ENCODE data around the gene RNF114.
"Not testable (repeated sequence)": the region's sequence is repeated elsewhere in the genome, so short reads cannot be mapped to it uniquely, and the experiment has no call there.

The RNF114 gene

GRCh38 chr20:49928411-49929141 lies 7.6 kb upstream of the RNF114 start:
- DNase-seq (ENCODE audit: low spot score), result peak; percentile 79

GRCh38 chr20:49929142-49929494 lies 7.1 kb upstream of the RNF114 start:
- no peak for DNase-seq (ENCODE audit: low spot score)

GRCh38 chr20:49935746-49936152 lies 448 bp upstream of the RNF114 start:
- DNase-seq (ENCODE audit: low spot score), result no peak

GRCh38 chr20:49937027-49937929 lies 1.1 kb downstream of the RNF114 start:
- DNase-seq (ENCODE audit: low spot score), result no peak

GRCh38 chr20:49938173-49939163 lies 2.3 kb downstream of the RNF114 start:
- DNase-seq (ENCODE audit: low spot score), result no peak

GRCh38 chr20:49941456-49941855 lies 5.3 kb downstream of the RNF114 start:
- no peak for DNase-seq (ENCODE audit: low spot score)

- no peak for DNase-seq (ENCODE audit: low spot score)
Observed at GRCh38 chr20:49942303-49942702, 6.1 kb downstream of the RNF114 start.

GRCh38 chr20:49942942-49943341 lies 6.7 kb downstream of the RNF114 start:
- DNase-seq (ENCODE audit: low spot score), result no peak

- DNase-seq (ENCODE audit: low spot score), result no peak
Observed at GRCh38 chr20:49945306-49945700, 9.1 kb downstream of the RNF114 start.

GRCh38 chr20:49945701-49946477 lies 9.7 kb downstream of the RNF114 start:
- no peak for DNase-seq (ENCODE audit: low spot score)

GRCh38 chr20:49948178-49948577 lies 12.0 kb downstream of the RNF114 start:
- DNase-seq (ENCODE audit: low spot score), result no peak

- DNase-seq (ENCODE audit: low spot score), result no peak
Observed at GRCh38 chr20:49948809-49949507, 12.8 kb downstream of the RNF114 start.

- DNase-seq (ENCODE audit: low spot score), result no peak
Observed at GRCh38 chr20:49951151-49951550, 15.0 kb downstream of the RNF114 start.

- DNase-seq (ENCODE audit: low spot score), result no peak
Observed at GRCh38 chr20:49955167-49955566, 19.0 kb downstream of the RNF114 start.

GRCh38 chr20:49955830-49956396 lies 19.7 kb downstream of the RNF114 start:
- not testable (repeated sequence) for DNase-seq (ENCODE audit: low spot score)

- DNase-seq (ENCODE audit: low spot score), result no peak
Observed at GRCh38 chr20:49956689-49957088, 20.5 kb downstream of the RNF114 start.

- not testable (repeated sequence) for DNase-seq (ENCODE audit: low spot score)
Observed at GRCh38 chr20:49957089-49957938, 21.1 kb downstream of the RNF114 start.

GRCh38 chr20:49961413-49961812 lies 25.2 kb downstream of the RNF114 start:
- no peak for DNase-seq (ENCODE audit: low spot score)

Data from LoVo (cell line).